Activated CD8-positive, alpha-beta T cell treated with anti-CD3 and anti-CD28 coated beads for 36 hours (primary cell): ENCODE data around the gene SKAP1. TPM values are rescaled to one million over a fixed set of nuclear protein-coding genes. Genes with fewer than 3 reads are reported as not detected.

Experiments used
- ATAC-seq: fragments of 200-7000 bp; cut with Tn5 transposase; one replicate; pipeline ENCODE4 v1.10.0; 2021; ENCODE audit warnings: mild to moderate bottlenecking, moderate library complexity
- CTCF ChIA-PET: fragments of 350-600 bp; sonication (Branson Sonifier 250); formaldehyde crosslinking; loops from one replicate; lab custom pipeline; 2021; ENCODE audit warnings: antibody characterized with exemption; lab: Charles Lee
- POLR2A ChIA-PET: fragments of 350-600 bp; sonication (Branson Sonifier 250); formaldehyde crosslinking; loops from one replicate; lab custom pipeline; 2021; ENCODE audit warnings: antibody characterized with exemption; lab: Charles Lee
- DNase-seq: peaks from one replicate; pipeline ENCODE4 v3.0.0-alpha.2; 2020
- H3K27ac Mint-ChIP-seq: one replicate; pipeline ENCODE4 v1.8.0; 2021; ENCODE audit warnings: mild to moderate bottlenecking, mixed read lengths
- H3K27me3 Mint-ChIP-seq: one replicate; pipeline ENCODE4 v1.8.0; 2021; ENCODE audit warnings: mixed read lengths
- H3K36me3 Mint-ChIP-seq: one replicate; pipeline ENCODE4 v1.8.0; 2021; ENCODE audit warnings: low read depth, mixed read lengths
- H3K4me1 Mint-ChIP-seq: one replicate; pipeline ENCODE4 v1.8.0; 2021; ENCODE audit warnings: low read depth, mixed read lengths
- H3K4me3 Mint-ChIP-seq: one replicate; pipeline ENCODE4 v1.8.0; 2021; ENCODE audit warnings: mild to moderate bottlenecking, moderate library complexity, mixed read lengths
- H3K9me3 Mint-ChIP-seq: one replicate; pipeline ENCODE4 v1.8.0; 2021; ENCODE audit warnings: mixed read lengths
- CTCF ChIP-seq: fragments of 200-600 bp; IDR thresholded peaks from one replicate; pipeline ENCODE4 v1.8.0; 2022; ENCODE audit warnings: antibody characterized with exemption, mild to moderate bottlenecking
- intact Hi-C: fragments of 100-400 bp; cut with micrococcal nuclease; formaldehyde crosslinking; loops from one replicate; pipeline ENCODE4 v1.10.0; 2022
- total RNA-seq, 2 experiments: library from RNA; stranded (reverse); gene quantifications; one replicate each; pipeline ENCODE4 v1.2.3, GENCODE V29; 2021

The SKAP1 gene
- total RNA-seq, 2 experiments from 2014 or later, result 73.9 to 81.3 TPM

GRCh38 chr17:48378238-48378637, 51.8 kb downstream of the SKAP1 start:
- intact Hi-C loops, result no loop called here
- no peak for DNase-seq
- Mint-ChIP-seq H3K36me3 (peaks cover 29% of the 10 kb centered on the region), H3K4me1 (peaks cover 23% of the 10 kb centered on the region), H3K27ac (no peak overlapping the region), H3K9me3 (no peaks in the 10 kb centered on the region), H3K4me3 (no peak overlapping the region), H3K27me3 (no peaks in the 10 kb centered on the region)
- peak; percentile 24 for ATAC-seq
- ChIA-PET POLR2A (interaction anchor here (0.8 to 1.5 kb wide), 3 partner anchors 13 to 23 kb away, joined by 3 to 4 read pairs (median 3); no protein-coding TSS in a partner anchor), CTCF (interaction anchor here (0.8 to 2.6 kb wide), 10 partner anchors 9 to 215 kb away, joined by 3 to 10 read pairs (median 3); partner anchors contain the start of gene HOXB5)
- no peak for TF ChIP-seq CTCF

- no peak overlapping the region for H3K4me3 Mint-ChIP-seq
- no peak for TF ChIP-seq CTCF
- ChIA-PET POLR2A (interaction anchor here (1.5 kb wide), 1 partner anchor 24 kb away, joined by 3 read pairs; no protein-coding TSS in a partner anchor), CTCF (interaction anchor here (0.8 to 1.9 kb wide), 8 partner anchors 8 to 216 kb away, joined by 3 to 8 read pairs (median 3); no protein-coding TSS in a partner anchor)
- no peaks in the 10 kb centered on the region for H3K27me3 Mint-ChIP-seq
- DNase-seq (no peak), ATAC-seq (no peak)
- peaks cover 27% of the 10 kb centered on the region for H3K4me1 Mint-ChIP-seq
- peaks cover 23% of the 10 kb centered on the region for H3K36me3 Mint-ChIP-seq
- no peaks in the 10 kb centered on the region for H3K9me3 Mint-ChIP-seq
- no peak overlapping the region for H3K27ac Mint-ChIP-seq
- intact Hi-C loops, result no loop called here
Observed at GRCh38 chr17:48376682-48377325, 53.2 kb downstream of the SKAP1 start.

GRCh38 chr17:48375356-48375755, 54.7 kb downstream of the SKAP1 start:
- Mint-ChIP-seq H3K36me3 (peaks cover 23% of the 10 kb centered on the region), H3K4me1 (peaks cover 28% of the 10 kb centered on the region), H3K27ac (no peak overlapping the region), H3K27me3 (no peaks in the 10 kb centered on the region), H3K4me3 (no peak overlapping the region), H3K9me3 (no peaks in the 10 kb centered on the region)
- POLR2A ChIA-PET, result no interaction called here
- CTCF ChIA-PET, result interaction anchor here (0.7 to 1.7 kb wide), 19 partner anchors 10 to 218 kb away, joined by 3 to 11 read pairs (median 4); partner anchors contain the start of gene HOXB5
- ATAC-seq (no peak), DNase-seq (no peak)
- intact Hi-C loops, result no loop called here
- TF ChIP-seq CTCF, result no peak

DNA sequence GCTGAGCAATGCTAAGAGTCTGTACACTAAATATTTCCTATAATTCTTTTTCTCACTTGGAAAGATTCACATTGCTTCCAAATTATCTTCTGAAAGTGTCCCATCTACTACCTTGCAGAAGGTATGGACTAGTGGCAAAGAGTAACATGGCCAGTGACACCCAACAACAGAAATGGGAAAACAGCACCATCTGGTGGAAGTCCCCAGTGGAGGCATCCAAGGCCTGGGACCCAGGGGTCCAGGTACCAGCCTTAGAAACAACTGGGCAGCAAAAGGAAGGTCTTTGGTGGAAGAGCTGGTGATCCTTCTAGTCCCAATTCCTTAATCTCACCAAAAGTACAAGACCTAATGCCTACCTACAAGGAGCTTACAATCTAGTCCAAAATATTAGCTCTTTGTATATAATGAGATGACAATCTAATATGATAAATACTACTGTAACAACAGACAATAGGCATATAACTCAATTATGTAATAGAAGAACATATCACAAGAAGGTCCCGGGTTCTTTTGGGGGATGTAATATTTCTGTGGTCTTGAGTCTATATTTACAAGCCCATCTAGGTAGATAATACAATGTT, 55.3 kb downstream of the SKAP1 start:
- peaks cover 26% of the 10 kb centered on the region for H3K4me1 Mint-ChIP-seq
- CTCF ChIA-PET, result interaction anchor here (0.7 to 1.7 kb wide), 16 partner anchors 11 to 218 kb away, joined by 3 to 11 read pairs (median 4); partner anchors contain the start of gene HOXB5
- POLR2A ChIA-PET, result no interaction called here
- no peak overlapping the region for H3K27ac Mint-ChIP-seq
- intact Hi-C loops, result no loop called here
- no peaks in the 10 kb centered on the region for H3K27me3 Mint-ChIP-seq
- no peak overlapping the region for H3K4me3 Mint-ChIP-seq
- peak; percentile 71 for ATAC-seq
- peaks cover 25% of the 10 kb centered on the region for H3K36me3 Mint-ChIP-seq
- peak; percentile 58 for TF ChIP-seq CTCF
- no peaks in the 10 kb centered on the region for H3K9me3 Mint-ChIP-seq
- DNase-seq, result peak; percentile 50

DNA sequence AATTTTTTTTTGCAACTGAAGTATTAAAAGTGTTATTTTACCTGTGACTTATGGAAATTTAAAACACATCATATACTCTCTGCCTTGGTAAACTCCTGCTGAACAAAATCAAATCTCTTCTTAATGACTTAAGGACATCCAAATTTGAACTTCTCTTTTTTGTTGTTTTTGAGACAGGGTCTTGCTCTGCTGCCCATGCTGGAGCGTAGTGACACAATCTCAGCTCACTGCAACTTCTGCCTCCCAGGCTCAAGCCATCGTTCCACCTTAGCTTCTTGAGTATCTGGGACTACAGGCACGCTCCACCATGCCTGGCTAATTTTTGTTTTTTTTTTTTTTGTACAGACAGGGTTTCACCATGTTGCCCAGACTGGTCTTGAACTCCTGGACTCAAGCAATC, 56.1 kb downstream of the SKAP1 start:
- H3K4me3 Mint-ChIP-seq, result no peak overlapping the region
- no peak overlapping the region for H3K27ac Mint-ChIP-seq
- ChIA-PET POLR2A (no interaction called here), CTCF (interaction anchor here (1.2 to 3.7 kb wide), 4 partner anchors 13 to 85 kb away, joined by 3 to 18 read pairs (median 4); no protein-coding TSS in a partner anchor)
- peaks cover 28% of the 10 kb centered on the region for H3K4me1 Mint-ChIP-seq
- H3K27me3 Mint-ChIP-seq, result no peaks in the 10 kb centered on the region
- TF ChIP-seq CTCF, result no peak
- H3K36me3 Mint-ChIP-seq, result peaks cover 26% of the 10 kb centered on the region
- ATAC-seq (no peak), DNase-seq (no peak)
- intact Hi-C loops, result no loop called here
- no peaks in the 10 kb centered on the region for H3K9me3 Mint-ChIP-seq
